HCT116 (cell line): Measurements from ENCODE around the gene TSPAN31. TPM values are rescaled to one million over a fixed set of nuclear protein-coding genes. Genes with fewer than 3 reads are reported as not detected.

ENCODE experiments used
- ATAC-seq: fragments of 200-7000 bp; cut with Tn5 transposase; 2 replicates; pipeline ENCODE4 v1.9.1; 2020; ENCODE audit warnings: mild to moderate bottlenecking, moderate library complexity
- BruUV-seq: library from RNA; stranded (reverse); fragments of 400-500 nt; replicated peaks from 2 replicates; lab custom pipeline; 2021; lab: Mats Ljungman, UMichigan
- CTCF ChIA-PET: fragments of 300-600 bp; sonication (Branson Sonifier 250); formaldehyde crosslinking; loops from one replicate; lab custom pipeline; 2021; ENCODE audit warnings: antibody characterized with exemption; lab: Charles Lee
- POLR2A ChIA-PET: fragments of 300-600, 350-600 bp; sonication (Branson Sonifier 250); formaldehyde crosslinking; loops from one replicate; lab custom pipeline; 2021; ENCODE audit warnings: antibody characterized with exemption; lab: Charles Lee
- RAD21 ChIA-PET, 2 experiments: fragments of 300-600 bp; sonication (Branson Sonifier 250); formaldehyde crosslinking; loops; one replicate each; lab custom pipeline; 2023; ENCODE audit warnings: low total read pairs in 2 of 2; ENCODE audit not compliant: uncharacterized antibody in 2 of 2, unreplicated experiment in 2 of 2, low non-redundant PET in 1 of 2; lab: Charles Lee
- DNase-seq: peaks from one replicate; pipeline ENCODE4 v3.0.0-alpha.2; 2010; ENCODE audit warnings: low read depth, low spot score
- H2AFZ ChIP-seq: fragments of 200-600 bp; shearing (Covaris generic), sonication (generic); 2 replicates; pipeline ENCODE4 v1.6.1; 2017; ENCODE audit warnings: low read depth, mixed run types, mixed read lengths, antibody characterized with exemption, low read length; ENCODE audit not compliant: poor library complexity, severe bottlenecking
- H3K27ac ChIP-seq: 2 replicates; pipeline ENCODE4 v1.5.1; 2012; ENCODE audit warnings: low read depth, low read length
- H3K27me3 ChIP-seq: fragments of 200-600 bp; sonication (generic); 2 replicates; pipeline ENCODE4 v1.6.1; 2016; ENCODE audit warnings: mixed run types, low read length, mixed read lengths; ENCODE audit not compliant: insufficient read depth
- H3K36me3 ChIP-seq, 2 experiments: fragments of 200-500 bp in 1 of 2; fragments of 200-600 bp in 1 of 2; sonication (Bioruptor generic) in 1 of 2; sonication (generic) in 1 of 2; 2 replicates each; pipeline versions ENCODE4 v1.5.1 to v1.6.1; 2014 to 2016; ENCODE audit warnings: low read length in 2 of 2, inconsistent platforms in 1 of 2, mixed read lengths in 1 of 2, mixed run types in 1 of 2; ENCODE audit not compliant: insufficient read depth in 2 of 2, control insufficient read depth in 1 of 2
- H3K4me1 ChIP-seq, 2 experiments: fragments of 200-600 bp in 1 of 2; sonication (generic) in 1 of 2; 2 replicates each; pipeline versions ENCODE4 v1.5.1 to v1.6.1; 2012 to 2017; ENCODE audit warnings: low read length in 2 of 2, inconsistent platforms in 1 of 2, mild to moderate bottlenecking in 1 of 2, mixed read lengths in 1 of 2, mixed run types in 1 of 2, moderate library complexity in 1 of 2; ENCODE audit not compliant: insufficient read depth in 2 of 2, control insufficient read depth in 1 of 2
- H3K4me2 ChIP-seq: fragments of 200-600 bp; sonication (generic); 2 replicates; pipeline ENCODE4 v1.6.1; 2017; ENCODE audit warnings: mixed run types, low read length, mixed read lengths
- H3K4me3 ChIP-seq, 2 experiments: fragments of 200-600 bp in 1 of 2; sonication (generic) in 1 of 2; replicated peaks in 1 of 2; 2 replicates each; pipeline ENCODE4 v1.5.1; 2011 to 2016; ENCODE audit warnings: low read length in 2 of 2, control low read depth in 1 of 2, low read depth in 1 of 2, mild to moderate bottlenecking in 1 of 2, mixed read lengths in 1 of 2, mixed run types in 1 of 2
- H3K79me2 ChIP-seq: fragments of 200-600 bp; sonication (generic); 2 replicates; pipeline ENCODE4 v1.6.1; 2017; ENCODE audit warnings: mild to moderate bottlenecking, mixed run types, low read length, moderate library complexity, mixed read lengths; ENCODE audit not compliant: insufficient read depth
- H3K9ac ChIP-seq: fragments of 200-600 bp; sonication (generic); 2 replicates; pipeline ENCODE4 v1.6.1; 2016; ENCODE audit warnings: low read length, mixed read lengths
- H3K9me2 ChIP-seq: fragments of 200-600 bp; sonication (generic), shearing (Covaris generic); 2 replicates; pipeline ENCODE4 v1.6.1; 2017; ENCODE audit warnings: mixed run types, mild to moderate bottlenecking, moderate library complexity; ENCODE audit not compliant: insufficient read depth
- H3K9me3 ChIP-seq, 2 experiments: fragments of 200-500 bp in 1 of 2; fragments of 200-600 bp in 1 of 2; sonication (Bioruptor generic) in 1 of 2; sonication (generic) in 1 of 2; 2 replicates each; pipeline ENCODE4 v1.6.1; 2014 to 2017; ENCODE audit warnings: low read length in 2 of 2, mixed read lengths in 2 of 2, inconsistent platforms in 1 of 2, low read depth in 1 of 2, mild to moderate bottlenecking in 1 of 2, mixed run types in 1 of 2, moderate library complexity in 1 of 2; ENCODE audit not compliant: control insufficient read depth in 1 of 2, insufficient read depth in 1 of 2
- H4K20me1 ChIP-seq: fragments of 200-600 bp; sonication (generic), shearing (Covaris generic); 2 replicates; pipeline ENCODE4 v1.6.1; 2017; ENCODE audit warnings: mixed run types, mild to moderate bottlenecking, moderate library complexity; ENCODE audit not compliant: insufficient read depth
- EZH2phosphoT487 ChIP-seq: fragments of 200-600 bp; IDR thresholded peaks from 2 replicates; pipeline ENCODE4 v1.6.1; 2018; ENCODE audit warnings: antibody characterized with exemption, borderline replicate concordance
- FOSL1 ChIP-seq: IDR thresholded peaks from 2 replicates; pipeline ENCODE4 v1.6.1; 2012; ENCODE audit warnings: low read depth
- ZNF274 ChIP-seq: fragments of 200-500 bp; sonication (Bioruptor generic); IDR thresholded peaks from 2 replicates; pipeline ENCODE4 v1.6.1; 2014; ENCODE audit warnings: mild to moderate bottlenecking, low read depth, low read length, inconsistent platforms
- intact Hi-C: fragments of 100-400 bp; cut with micrococcal nuclease; formaldehyde crosslinking; loops from 2 replicates; pipeline ENCODE4 v1.10.0; 2022
- total RNA-seq: library from RNA; stranded (reverse); gene quantifications from one replicate; pipeline ENCODE4 v1.2.1, GENCODE V29; 2021; ENCODE audit not compliant: unreplicated experiment
- TF ChIP-seq, protein P1 (sequence below): IDR thresholded peaks from 2 replicates; pipeline ENCODE4 v1.6.1; 2012; ENCODE audit warnings: low read depth

TSPAN31 gene
- total RNA-seq, 1 experiment from 2014 or later = 14.9 TPM

DNA sequence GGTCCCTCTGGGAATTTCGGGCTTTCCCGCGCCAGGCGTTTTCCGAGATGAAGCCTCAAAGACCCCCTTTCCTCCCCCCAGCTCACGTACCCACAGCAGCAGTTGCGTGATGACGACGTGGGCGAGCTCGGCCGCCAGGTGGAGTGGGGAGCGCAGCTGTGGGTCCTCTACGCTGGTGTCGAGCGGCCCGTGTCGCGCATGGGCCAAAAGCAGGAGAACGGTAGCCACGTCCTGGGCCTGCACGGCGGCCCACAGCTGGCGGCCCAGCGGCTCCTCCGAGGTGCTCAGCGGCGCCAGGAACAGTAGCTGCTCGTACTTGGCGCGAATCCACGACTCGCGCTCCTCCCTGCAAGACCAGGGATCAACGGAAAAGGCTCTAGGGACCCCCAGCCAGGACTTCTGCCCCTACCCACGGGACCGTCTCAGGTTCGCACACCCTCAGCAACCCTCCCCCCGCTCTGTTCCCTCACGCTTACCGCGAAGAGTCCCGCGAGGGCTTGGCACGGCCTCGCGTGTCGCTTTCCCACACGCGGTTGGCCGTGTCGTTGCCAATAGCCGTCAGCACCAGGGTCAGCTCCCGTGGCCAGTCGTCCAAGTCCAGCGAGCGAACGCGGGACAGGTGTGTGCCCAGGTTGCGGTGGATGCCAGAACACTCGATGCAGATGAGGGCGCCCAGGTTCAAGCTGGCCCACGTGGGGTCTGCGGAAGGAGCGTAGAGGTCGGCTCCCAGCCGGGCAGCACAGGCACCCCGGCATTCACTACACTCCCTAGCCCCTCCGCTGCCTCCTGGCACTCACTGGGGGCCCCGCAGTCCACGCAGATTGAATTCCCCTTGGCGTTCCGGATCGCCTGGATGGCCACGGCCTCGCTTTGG lies 17.7 kb upstream of the TSPAN31 start (continued):
- no peak for TF ChIP-seq ZNF274
- no peak for TF ChIP-seq FOSL1

DNA sequence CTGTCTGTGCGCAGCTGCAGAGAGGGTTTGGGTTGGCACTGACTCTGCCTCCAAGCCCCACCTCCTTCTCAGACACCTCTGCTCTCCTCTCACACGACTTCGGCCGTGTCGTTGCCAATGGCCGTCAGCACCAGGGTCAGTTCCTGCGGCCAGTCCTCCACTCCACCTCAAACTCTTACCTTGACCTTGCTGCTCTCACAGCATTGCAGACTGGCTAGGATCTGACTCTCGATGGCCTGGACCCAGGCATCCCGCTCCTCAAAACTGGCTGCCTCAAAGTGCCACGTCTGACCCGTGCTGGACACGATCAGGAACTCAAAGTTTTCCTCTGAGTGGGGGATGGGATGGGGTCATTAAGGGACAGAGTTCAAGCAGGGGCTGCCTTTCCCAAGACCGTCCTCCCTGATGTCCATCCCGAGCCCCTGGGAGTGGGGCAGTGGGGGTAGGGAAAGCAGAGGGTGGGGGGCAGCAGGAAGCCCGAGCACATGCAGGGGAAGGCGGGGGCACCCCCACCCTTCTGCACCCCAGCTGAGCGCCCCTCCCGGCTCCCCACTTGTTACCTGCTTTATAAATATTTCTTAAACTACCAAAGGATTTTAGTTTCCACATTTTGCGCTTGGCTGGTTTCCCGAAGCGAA lies 17.0 kb upstream of the TSPAN31 start:
- CTCF ChIA-PET = no interaction called here

More for the DNA sequence above, 17.0 kb upstream of the TSPAN31 start:
- no peak for DNase-seq
- Histone ChIP-seq H3K9me3 (no peaks in the 10 kb centered on the region), H3K36me3 (peaks cover 4 to 13% of the 10 kb centered on the region in 2 experiments; a peak in 3 of 4 replicates), H3K27me3 (no peaks in the 10 kb centered on the region), H2AFZ (no peak overlapping the region), H3K4me3 (no peak overlapping the region), H3K4me1 (peaks cover 7 to 18% of the 10 kb centered on the region in 2 experiments; a peak in 3 of 4 replicates), H3K9me2 (no peaks in the 10 kb centered on the region), H3K79me2 (no peaks in the 10 kb centered on the region), H3K9ac (no peak overlapping the region), H3K27ac (no peak overlapping the region; the same call in 1 of the 2 replicates), H3K4me2 (no peak overlapping the region), H4K20me1 (no peaks in the 10 kb centered on the region)
- BruUV-seq = no TSS peak
- RAD21 ChIA-PET = no interaction called here
- no peak for ATAC-seq
- POLR2A ChIA-PET = no interaction called here
- no peak for TF ChIP-seq EZH2phosphoT487
- TF ChIP-seq, protein P1, sequence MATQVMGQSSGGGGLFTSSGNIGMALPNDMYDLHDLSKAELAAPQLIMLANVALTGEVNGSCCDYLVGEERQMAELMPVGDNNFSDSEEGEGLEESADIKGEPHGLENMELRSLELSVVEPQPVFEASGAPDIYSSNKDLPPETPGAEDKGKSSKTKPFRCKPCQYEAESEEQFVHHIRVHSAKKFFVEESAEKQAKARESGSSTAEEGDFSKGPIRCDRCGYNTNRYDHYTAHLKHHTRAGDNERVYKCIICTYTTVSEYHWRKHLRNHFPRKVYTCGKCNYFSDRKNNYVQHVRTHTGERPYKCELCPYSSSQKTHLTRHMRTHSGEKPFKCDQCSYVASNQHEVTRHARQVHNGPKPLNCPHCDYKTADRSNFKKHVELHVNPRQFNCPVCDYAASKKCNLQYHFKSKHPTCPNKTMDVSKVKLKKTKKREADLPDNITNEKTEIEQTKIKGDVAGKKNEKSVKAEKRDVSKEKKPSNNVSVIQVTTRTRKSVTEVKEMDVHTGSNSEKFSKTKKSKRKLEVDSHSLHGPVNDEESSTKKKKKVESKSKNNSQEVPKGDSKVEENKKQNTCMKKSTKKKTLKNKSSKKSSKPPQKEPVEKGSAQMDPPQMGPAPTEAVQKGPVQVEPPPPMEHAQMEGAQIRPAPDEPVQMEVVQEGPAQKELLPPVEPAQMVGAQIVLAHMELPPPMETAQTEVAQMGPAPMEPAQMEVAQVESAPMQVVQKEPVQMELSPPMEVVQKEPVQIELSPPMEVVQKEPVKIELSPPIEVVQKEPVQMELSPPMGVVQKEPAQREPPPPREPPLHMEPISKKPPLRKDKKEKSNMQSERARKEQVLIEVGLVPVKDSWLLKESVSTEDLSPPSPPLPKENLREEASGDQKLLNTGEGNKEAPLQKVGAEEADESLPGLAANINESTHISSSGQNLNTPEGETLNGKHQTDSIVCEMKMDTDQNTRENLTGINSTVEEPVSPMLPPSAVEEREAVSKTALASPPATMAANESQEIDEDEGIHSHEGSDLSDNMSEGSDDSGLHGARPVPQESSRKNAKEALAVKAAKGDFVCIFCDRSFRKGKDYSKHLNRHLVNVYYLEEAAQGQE = peak; percentile 35; the same call in 1 of the 2 replicates
- intact Hi-C loops = loop anchor here (2.0 kb wide), 1 partner anchor 15 kb away; no protein-coding TSS in a partner anchor
